H1 (cell line): ENCODE measurements around the gene ANKDD1A. TPM values are rescaled to one million over a fixed set of nuclear protein-coding genes. Genes with fewer than 3 reads are reported as not detected.

Source experiments
- CTBP2 ChIP-seq: IDR thresholded peaks from 2 replicates; pipeline ENCODE4 v1.7.0; 2011; ENCODE audit warnings: borderline replicate concordance, mild to moderate bottlenecking, moderate library complexity, mixed read lengths, low read length; ENCODE audit not compliant: insufficient read depth, insufficient read length
- TCF12 ChIP-seq: IDR thresholded peaks from 2 replicates; pipeline ENCODE4 v1.6.1; 2011; ENCODE audit warnings: low read depth, mild to moderate bottlenecking, low read length
- polyA plus RNA-seq, 7 experiments: library from polyadenylated mRNA; depleted of rRNA in 3 of 7; stranded (reverse) in 5 of 7; unstranded in 2 of 7; fragments of >200 nt in 5 of 7; fragments of 200-250 nt in 2 of 7; gene quantifications; 1 replicate in 5 of 7; 2 replicates in 1 of 7; 4 replicates in 1 of 7; pipeline versions ENCODE4 v1.2.1 to v1.2.3, GENCODE V29; 2011 to 2013; ENCODE audit warnings: missing spikeins in 2 of 7, mixed read lengths in 2 of 7
- total RNA-seq: library from RNA; stranded (reverse); fragmentation: NEBNext Ultra II Directional; extraction: Animal tissue kit (Norgen Biotek cat#: 25700); gene quantifications from 2 replicates; pipeline ENCODE4 v1.2.1, GENCODE V29; 2021
- TF ChIP-seq, protein P1 (sequence below): fragments of 300-600 bp; sonication (generic); IDR thresholded peaks from 2 replicates; pipeline ENCODE4 v1.7.1; 2012; ENCODE audit warnings: low read length, moderate library complexity, mild to moderate bottlenecking, inconsistent platforms; ENCODE audit not compliant: insufficient replicate concordance

Gene ANKDD1A
- total and polyA plus RNA-seq, 2 of the 8 experiments (the other 6 are each of a cell fraction or from before 2014, with no cell fraction given) = 4.1 to 5.0 TPM

DNA sequence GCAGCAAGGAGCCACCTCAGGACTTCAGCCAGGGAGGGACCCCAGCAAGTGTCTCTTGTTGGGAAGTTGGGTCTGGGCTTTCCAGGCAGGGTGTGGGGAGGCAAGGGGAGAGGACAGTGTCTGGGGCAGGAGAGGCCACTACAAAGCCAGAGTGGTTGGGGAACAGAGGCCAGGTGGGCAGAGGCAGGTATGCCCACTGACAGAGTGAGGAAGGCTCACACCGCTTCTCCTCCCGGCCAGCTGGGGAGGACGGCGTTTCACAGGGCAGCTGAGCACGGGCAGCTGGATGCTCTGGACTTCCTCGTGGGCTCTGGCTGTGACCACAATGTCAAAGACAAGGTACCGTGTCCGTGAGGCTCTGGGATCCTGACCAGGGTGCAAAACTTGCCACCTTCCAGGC is 15.0 kb downstream of the ANKDD1A start (continued):
- TF ChIP-seq, protein P1, sequence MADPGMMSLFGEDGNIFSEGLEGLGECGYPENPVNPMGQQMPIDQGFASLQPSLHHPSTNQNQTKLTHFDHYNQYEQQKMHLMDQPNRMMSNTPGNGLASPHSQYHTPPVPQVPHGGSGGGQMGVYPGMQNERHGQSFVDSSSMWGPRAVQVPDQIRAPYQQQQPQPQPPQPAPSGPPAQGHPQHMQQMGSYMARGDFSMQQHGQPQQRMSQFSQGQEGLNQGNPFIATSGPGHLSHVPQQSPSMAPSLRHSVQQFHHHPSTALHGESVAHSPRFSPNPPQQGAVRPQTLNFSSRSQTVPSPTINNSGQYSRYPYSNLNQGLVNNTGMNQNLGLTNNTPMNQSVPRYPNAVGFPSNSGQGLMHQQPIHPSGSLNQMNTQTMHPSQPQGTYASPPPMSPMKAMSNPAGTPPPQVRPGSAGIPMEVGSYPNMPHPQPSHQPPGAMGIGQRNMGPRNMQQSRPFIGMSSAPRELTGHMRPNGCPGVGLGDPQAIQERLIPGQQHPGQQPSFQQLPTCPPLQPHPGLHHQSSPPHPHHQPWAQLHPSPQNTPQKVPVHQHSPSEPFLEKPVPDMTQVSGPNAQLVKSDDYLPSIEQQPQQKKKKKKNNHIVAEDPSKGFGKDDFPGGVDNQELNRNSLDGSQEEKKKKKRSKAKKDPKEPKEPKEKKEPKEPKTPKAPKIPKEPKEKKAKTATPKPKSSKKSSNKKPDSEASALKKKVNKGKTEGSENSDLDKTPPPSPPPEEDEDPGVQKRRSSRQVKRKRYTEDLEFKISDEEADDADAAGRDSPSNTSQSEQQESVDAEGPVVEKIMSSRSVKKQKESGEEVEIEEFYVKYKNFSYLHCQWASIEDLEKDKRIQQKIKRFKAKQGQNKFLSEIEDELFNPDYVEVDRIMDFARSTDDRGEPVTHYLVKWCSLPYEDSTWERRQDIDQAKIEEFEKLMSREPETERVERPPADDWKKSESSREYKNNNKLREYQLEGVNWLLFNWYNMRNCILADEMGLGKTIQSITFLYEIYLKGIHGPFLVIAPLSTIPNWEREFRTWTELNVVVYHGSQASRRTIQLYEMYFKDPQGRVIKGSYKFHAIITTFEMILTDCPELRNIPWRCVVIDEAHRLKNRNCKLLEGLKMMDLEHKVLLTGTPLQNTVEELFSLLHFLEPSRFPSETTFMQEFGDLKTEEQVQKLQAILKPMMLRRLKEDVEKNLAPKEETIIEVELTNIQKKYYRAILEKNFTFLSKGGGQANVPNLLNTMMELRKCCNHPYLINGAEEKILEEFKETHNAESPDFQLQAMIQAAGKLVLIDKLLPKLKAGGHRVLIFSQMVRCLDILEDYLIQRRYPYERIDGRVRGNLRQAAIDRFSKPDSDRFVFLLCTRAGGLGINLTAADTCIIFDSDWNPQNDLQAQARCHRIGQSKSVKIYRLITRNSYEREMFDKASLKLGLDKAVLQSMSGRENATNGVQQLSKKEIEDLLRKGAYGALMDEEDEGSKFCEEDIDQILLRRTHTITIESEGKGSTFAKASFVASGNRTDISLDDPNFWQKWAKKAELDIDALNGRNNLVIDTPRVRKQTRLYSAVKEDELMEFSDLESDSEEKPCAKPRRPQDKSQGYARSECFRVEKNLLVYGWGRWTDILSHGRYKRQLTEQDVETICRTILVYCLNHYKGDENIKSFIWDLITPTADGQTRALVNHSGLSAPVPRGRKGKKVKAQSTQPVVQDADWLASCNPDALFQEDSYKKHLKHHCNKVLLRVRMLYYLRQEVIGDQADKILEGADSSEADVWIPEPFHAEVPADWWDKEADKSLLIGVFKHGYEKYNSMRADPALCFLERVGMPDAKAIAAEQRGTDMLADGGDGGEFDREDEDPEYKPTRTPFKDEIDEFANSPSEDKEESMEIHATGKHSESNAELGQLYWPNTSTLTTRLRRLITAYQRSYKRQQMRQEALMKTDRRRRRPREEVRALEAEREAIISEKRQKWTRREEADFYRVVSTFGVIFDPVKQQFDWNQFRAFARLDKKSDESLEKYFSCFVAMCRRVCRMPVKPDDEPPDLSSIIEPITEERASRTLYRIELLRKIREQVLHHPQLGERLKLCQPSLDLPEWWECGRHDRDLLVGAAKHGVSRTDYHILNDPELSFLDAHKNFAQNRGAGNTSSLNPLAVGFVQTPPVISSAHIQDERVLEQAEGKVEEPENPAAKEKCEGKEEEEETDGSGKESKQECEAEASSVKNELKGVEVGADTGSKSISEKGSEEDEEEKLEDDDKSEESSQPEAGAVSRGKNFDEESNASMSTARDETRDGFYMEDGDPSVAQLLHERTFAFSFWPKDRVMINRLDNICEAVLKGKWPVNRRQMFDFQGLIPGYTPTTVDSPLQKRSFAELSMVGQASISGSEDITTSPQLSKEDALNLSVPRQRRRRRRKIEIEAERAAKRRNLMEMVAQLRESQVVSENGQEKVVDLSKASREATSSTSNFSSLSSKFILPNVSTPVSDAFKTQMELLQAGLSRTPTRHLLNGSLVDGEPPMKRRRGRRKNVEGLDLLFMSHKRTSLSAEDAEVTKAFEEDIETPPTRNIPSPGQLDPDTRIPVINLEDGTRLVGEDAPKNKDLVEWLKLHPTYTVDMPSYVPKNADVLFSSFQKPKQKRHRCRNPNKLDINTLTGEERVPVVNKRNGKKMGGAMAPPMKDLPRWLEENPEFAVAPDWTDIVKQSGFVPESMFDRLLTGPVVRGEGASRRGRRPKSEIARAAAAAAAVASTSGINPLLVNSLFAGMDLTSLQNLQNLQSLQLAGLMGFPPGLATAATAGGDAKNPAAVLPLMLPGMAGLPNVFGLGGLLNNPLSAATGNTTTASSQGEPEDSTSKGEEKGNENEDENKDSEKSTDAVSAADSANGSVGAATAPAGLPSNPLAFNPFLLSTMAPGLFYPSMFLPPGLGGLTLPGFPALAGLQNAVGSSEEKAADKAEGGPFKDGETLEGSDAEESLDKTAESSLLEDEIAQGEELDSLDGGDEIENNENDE = no peak
- TF ChIP-seq CTBP2 = no peak
- no peak for TF ChIP-seq TCF12
- TF ChIP-seq, all 59 proteins: peak for 0
